ENCODE data around the gene UBE2D2. TPM values are rescaled to one million over a fixed set of nuclear protein-coding genes. Genes with fewer than 3 reads are reported as not detected.
A peak's percentile ranks its signal among the peaks of the same experiment; 100 is the strongest.

Gene UBE2D2
- total and polyA plus RNA-seq, 3 donors from 2014 or later: 102 to 386 (median 116) TPM

DNA sequence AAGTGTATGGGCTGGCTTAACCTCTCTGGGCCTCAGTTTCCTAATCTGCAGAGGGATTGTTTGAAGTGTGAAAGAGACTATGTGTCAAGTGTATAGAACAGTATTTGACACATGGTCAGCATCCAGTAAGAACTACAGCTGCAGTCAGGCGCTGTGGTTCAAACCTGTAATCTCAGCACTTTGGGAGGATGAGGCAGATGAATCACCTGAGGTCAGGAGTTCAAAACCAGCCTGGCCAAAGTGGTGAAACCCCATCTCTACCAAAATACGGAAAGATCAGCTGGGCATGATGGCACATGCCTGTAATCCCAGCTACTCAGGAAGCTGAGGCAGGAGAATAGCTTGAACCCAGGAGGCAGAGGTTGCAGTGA is 46.7 kb upstream of the UBE2D2 start:
- no peaks in the 10 kb centered on the region for H3K9me3 ChIP-seq
- DNase-seq: no peak
- no peak overlapping the region for H3K4me3 ChIP-seq
- WGBS, 2 donors: 72 to 88% methylated on average over 2 of the region's 2 CpGs
- intact Hi-C loops (cut with DNase I; ENCODE audit: low total_unique reads): loop anchor here (10.0 kb wide), 1 partner anchor 90 kb away; no protein-coding TSS in a partner anchor
- no peaks in the 10 kb centered on the region for H3K36me3 ChIP-seq (ENCODE audit: low read depth, missing control alignments)
- no peaks in the 10 kb centered on the region for H3K4me1 ChIP-seq
- no peak overlapping the region for H3K27ac ChIP-seq
- no peak for TF ChIP-seq POLR2A (IDR thresholded peaks at IDR 0.05)
- TF ChIP-seq CTCF (IDR thresholded peaks at IDR 0.05): no peak
- H3K27me3 ChIP-seq: no peaks in the 10 kb centered on the region

DNA sequence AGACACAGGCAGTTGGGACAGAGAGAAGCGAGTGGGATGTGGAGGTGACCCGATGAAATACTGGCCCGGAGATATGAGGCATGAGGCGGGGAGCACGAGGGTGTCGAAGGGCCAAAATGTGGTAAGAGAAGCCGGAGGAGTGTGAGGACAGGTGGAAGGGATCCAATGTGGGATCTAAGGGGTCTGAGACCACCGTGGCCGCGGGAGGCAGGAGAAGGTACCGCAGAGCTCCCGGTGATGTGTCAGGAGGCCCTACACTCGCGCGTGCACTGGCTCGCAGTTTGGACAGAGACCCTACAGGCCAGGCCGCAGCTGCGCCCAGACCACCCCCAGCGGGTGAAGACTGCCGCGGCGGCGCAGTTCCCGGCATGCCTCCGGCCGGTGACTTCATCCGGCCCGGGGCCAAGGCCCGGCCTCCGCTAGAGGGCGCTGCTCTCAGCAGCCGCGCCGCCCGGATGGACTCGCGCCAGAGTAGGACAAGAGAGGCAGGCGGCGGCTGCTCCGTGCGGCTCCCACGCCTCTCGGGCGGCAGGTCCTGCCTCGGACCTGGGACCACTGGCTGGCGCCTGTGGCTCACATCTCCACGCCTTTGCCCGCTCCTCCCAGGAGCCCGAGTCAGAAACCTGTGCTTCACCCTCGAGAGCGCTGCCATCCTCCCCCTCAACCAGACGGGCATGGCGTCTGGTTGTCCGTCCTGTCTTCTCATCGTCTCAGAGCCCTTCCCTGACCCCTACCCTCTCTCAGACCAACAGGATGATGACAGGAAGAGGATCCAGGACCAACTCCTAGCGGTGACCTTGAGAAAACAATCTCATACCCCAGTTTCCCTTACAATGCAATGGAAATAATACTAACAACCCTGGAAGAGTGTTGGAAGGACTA is 43.2 kb upstream of the UBE2D2 start:
- Histone ChIP-seq H3K36me3 (ENCODE audit: low read depth, missing control alignments) (no peaks in the 10 kb centered on the region), H3K4me1 (no peaks in the 10 kb centered on the region), H3K27ac (peak overlapping the region; percentile 63 to 82), H3K4me3 (peak overlapping the region; percentile 53 to 58), H3K27me3 (no peaks in the 10 kb centered on the region), H3K9me3 (no peaks in the 10 kb centered on the region)
- peak; percentile 95 for DNase-seq
- TF ChIP-seq CTCF (IDR thresholded peaks at IDR 0.05) (peak; percentile 98), POLR2A (IDR thresholded peaks at IDR 0.05) (no peak)
- WGBS, 2 donors: 4 to 5% methylated on average over 25 to 56 of the region's 56 CpGs
- intact Hi-C loops (cut with DNase I; ENCODE audit: low total_unique reads): loop anchor here (10.0 kb wide), 1 partner anchor 93 kb away; no protein-coding TSS in a partner anchor

GRCh38 chr5:139523635-139524445 is 37.3 kb upstream of the UBE2D2 start:
- Histone ChIP-seq H3K4me1 (no peaks in the 10 kb centered on the region), H3K9me3 (no peaks in the 10 kb centered on the region), H3K27me3 (no peaks in the 10 kb centered on the region), H3K4me3 (no peak overlapping the region), H3K27ac (no peak overlapping the region), H3K36me3 (ENCODE audit: low read depth, missing control alignments) (no peaks in the 10 kb centered on the region)
- 80 to 87% methylated on average over 10 of the region's 10 CpGs for WGBS, 2 donors
- intact Hi-C loops (cut with DNase I; ENCODE audit: low total_unique reads): no loop called here
- TF ChIP-seq POLR2A (IDR thresholded peaks at IDR 0.05) (no peak), CTCF (IDR thresholded peaks at IDR 0.05) (no peak)
- DNase-seq: no peak

- TF ChIP-seq POLR2A (IDR thresholded peaks at IDR 0.05): no peak
- no peak for TF ChIP-seq CTCF (IDR thresholded peaks at IDR 0.05)
- no peak overlapping the region for H3K27ac ChIP-seq
- 80 to 86% methylated on average over 4 of the region's 4 CpGs for WGBS, 2 donors
- no peak for DNase-seq
- no peaks in the 10 kb centered on the region for H3K9me3 ChIP-seq
- intact Hi-C loops (cut with DNase I; ENCODE audit: low total_unique reads): no loop called here
- no peaks in the 10 kb centered on the region for H3K36me3 ChIP-seq (ENCODE audit: low read depth, missing control alignments)
- H3K27me3 ChIP-seq: no peaks in the 10 kb centered on the region
- H3K4me1 ChIP-seq: no peaks in the 10 kb centered on the region
- H3K4me3 ChIP-seq: no peak overlapping the region
These were observed 36.7 kb upstream of the UBE2D2 start for GRCh38 chr5:139524446-139524845.

Measured in testis (tissue), 3 donors.